ENCODE results near the gene PRKN.
"Not testable (repeated sequence)": the region's sequence is repeated elsewhere in the genome, so short reads cannot be mapped to it uniquely, and the experiment has no call there.

PRKN gene

GRCh38 chr6:161908872-161909271 lies 818.7 kb downstream of the PRKN start:
- no peak for DNase-seq (ENCODE audit: low read depth in 2 of 2)

GRCh38 chr6:161906571-161906970 lies 821.0 kb downstream of the PRKN start:
- DNase-seq (ENCODE audit: low read depth in 2 of 2), result no peak

- no peak for DNase-seq (ENCODE audit: low read depth in 2 of 2)
Measured at GRCh38 chr6:161903584-161904212, 823.9 kb downstream of the PRKN start.

GRCh38 chr6:161901740-161902426 lies 825.7 kb downstream of the PRKN start:
- DNase-seq (ENCODE audit: low read depth in 2 of 2), result no peak

GRCh38 chr6:161894436-161894835 lies 833.1 kb downstream of the PRKN start:
- no peak for DNase-seq (ENCODE audit: low read depth in 2 of 2)

GRCh38 chr6:161891542-161891941 lies 836.0 kb downstream of the PRKN start:
- DNase-seq (ENCODE audit: low read depth in 2 of 2), result no peak

- no peak for DNase-seq (ENCODE audit: low read depth in 2 of 2)
Measured at GRCh38 chr6:161890832-161891297, 836.7 kb downstream of the PRKN start.

GRCh38 chr6:161890133-161890831 lies 837.3 kb downstream of the PRKN start:
- no peak for DNase-seq (ENCODE audit: low read depth in 2 of 2)

GRCh38 chr6:161889324-161889723 lies 838.2 kb downstream of the PRKN start:
- no peak for DNase-seq (ENCODE audit: low read depth in 2 of 2)

GRCh38 chr6:161886545-161886944 lies 841.0 kb downstream of the PRKN start:
- not testable (repeated sequence) for DNase-seq (ENCODE audit: low read depth in 2 of 2)

- no peak for DNase-seq (ENCODE audit: low read depth in 2 of 2)
Measured at GRCh38 chr6:161884782-161885181, 842.8 kb downstream of the PRKN start.

- no peak for DNase-seq (ENCODE audit: low read depth in 2 of 2)
Measured at GRCh38 chr6:161882196-161882765, 845.3 kb downstream of the PRKN start.

GRCh38 chr6:161880056-161880455 lies 847.5 kb downstream of the PRKN start:
- DNase-seq (ENCODE audit: low read depth in 2 of 2), result no peak

GRCh38 chr6:161876231-161876630 lies 851.3 kb downstream of the PRKN start:
- no peak for DNase-seq (ENCODE audit: low read depth in 2 of 2)

- DNase-seq (ENCODE audit: low read depth in 2 of 2), result no peak
Measured at GRCh38 chr6:161870236-161870901, 857.2 kb downstream of the PRKN start.

GRCh38 chr6:161869491-161869890 lies 858.1 kb downstream of the PRKN start:
- no peak for DNase-seq (ENCODE audit: low read depth in 2 of 2)

GRCh38 chr6:161866570-161866969 lies 861.0 kb downstream of the PRKN start:
- no peak for DNase-seq (ENCODE audit: low read depth in 2 of 2)

GRCh38 chr6:161861061-161861460 lies 866.5 kb downstream of the PRKN start:
- DNase-seq (ENCODE audit: low read depth in 2 of 2), result not testable (repeated sequence)

- DNase-seq (ENCODE audit: low read depth in 2 of 2), result no peak
Measured at GRCh38 chr6:161853657-161854056, 873.9 kb downstream of the PRKN start.

GRCh38 chr6:161851486-161851885 lies 876.1 kb downstream of the PRKN start:
- DNase-seq (ENCODE audit: low read depth in 2 of 2), result not testable (repeated sequence)

- DNase-seq (ENCODE audit: low read depth in 2 of 2), result no peak
Measured at GRCh38 chr6:161850562-161850961, 877.0 kb downstream of the PRKN start.

GRCh38 chr6:161847628-161848027 lies 879.9 kb downstream of the PRKN start:
- DNase-seq (ENCODE audit: low read depth in 2 of 2), result no peak
